Chondrocyte (in vitro differentiated cells): ENCODE results near the gene RPL31. TPM values are rescaled to one million over a fixed set of nuclear protein-coding genes. Genes with fewer than 3 reads are reported as not detected.
A peak's percentile ranks its signal among the peaks of the same experiment; 100 is the strongest.

ENCODE experiments used
- DNase-seq: peaks from one replicate; pipeline ENCODE4 v3.0.0; 2021; ENCODE audit warnings: mixed read lengths, low spot score
- H3K27ac Mint-ChIP-seq: one replicate; pipeline ENCODE4 v1.8.0; 2021; ENCODE audit warnings: mild to moderate bottlenecking, moderate library complexity, mixed read lengths; ENCODE audit not compliant: unreplicated experiment
- H3K27me3 Mint-ChIP-seq: 2 replicates; pipeline ENCODE4 v1.8.0; 2021; ENCODE audit warnings: low read depth, mixed read lengths
- H3K36me3 Mint-ChIP-seq: 2 replicates; pipeline ENCODE4 v1.8.0; 2021; ENCODE audit warnings: low read depth, mixed read lengths
- H3K4me1 Mint-ChIP-seq: 2 replicates; pipeline ENCODE4 v1.8.0; 2021; ENCODE audit warnings: low read depth, mild to moderate bottlenecking, mixed read lengths
- H3K4me3 Mint-ChIP-seq: one replicate; pipeline ENCODE4 v1.8.0; 2021; ENCODE audit warnings: mild to moderate bottlenecking, moderate library complexity, mixed read lengths; ENCODE audit not compliant: unreplicated experiment
- H3K9me3 Mint-ChIP-seq: 2 replicates; pipeline ENCODE4 v1.8.0; 2021; ENCODE audit warnings: low read depth, mixed read lengths
- CTCF ChIP-seq: fragments of 200-600 bp; sonication (generic); IDR thresholded peaks from 2 replicates; pipeline ENCODE4 v1.5.0; 2021; ENCODE audit warnings: antibody characterized with exemption, mild to moderate bottlenecking, moderate library complexity
- total RNA-seq: library from RNA; stranded (reverse); gene quantifications from 3 replicates; pipeline ENCODE4 v1.2.1, GENCODE V29; 2021

RPL31 gene
- total RNA-seq, 1 donor from 2014 or later = 951 TPM

GRCh38 chr2:100956081-100956480 is 46.0 kb upstream of the RPL31 start:
- peaks cover 4% of the 10 kb centered on the region for H3K36me3 Mint-ChIP-seq
- H3K27me3 Mint-ChIP-seq = no peaks in the 10 kb centered on the region
- TF ChIP-seq CTCF = no peak
- no peak overlapping the region for H3K27ac Mint-ChIP-seq
- H3K9me3 Mint-ChIP-seq = no peaks in the 10 kb centered on the region
- no peak for DNase-seq
- H3K4me1 Mint-ChIP-seq = peaks cover 16% of the 10 kb centered on the region
- no peak overlapping the region for H3K4me3 Mint-ChIP-seq

GRCh38 chr2:100957996-100958653 is 44.0 kb upstream of the RPL31 start:
- H3K27me3 Mint-ChIP-seq = no peaks in the 10 kb centered on the region
- TF ChIP-seq CTCF = no peak

GRCh38 chr2:100959225-100959880 is 42.7 kb upstream of the RPL31 start:
- Mint-ChIP-seq H3K4me3 (no peak overlapping the region), H3K36me3 (peaks cover 7% of the 10 kb centered on the region), H3K27me3 (no peaks in the 10 kb centered on the region), H3K27ac (peak overlapping the region; percentile 32), H3K4me1 (peaks cover 16% of the 10 kb centered on the region), H3K9me3 (no peaks in the 10 kb centered on the region)
- no peak for DNase-seq
- TF ChIP-seq CTCF = no peak

More at GRCh38 chr2:100957996-100958653, 44.0 kb upstream of the RPL31 start:
- no peaks in the 10 kb centered on the region for H3K9me3 Mint-ChIP-seq
- no peak overlapping the region for H3K4me3 Mint-ChIP-seq
- peaks cover 16% of the 10 kb centered on the region for H3K4me1 Mint-ChIP-seq
- DNase-seq = no peak
- H3K27ac Mint-ChIP-seq = peak overlapping the region; percentile 82
- peaks cover 7% of the 10 kb centered on the region for H3K36me3 Mint-ChIP-seq

- H3K4me3 Mint-ChIP-seq = no peak overlapping the region
- no peak overlapping the region for H3K27ac Mint-ChIP-seq
- TF ChIP-seq CTCF = no peak
- H3K27me3 Mint-ChIP-seq = no peaks in the 10 kb centered on the region
- no peak for DNase-seq
- no peaks in the 10 kb centered on the region for H3K9me3 Mint-ChIP-seq
- H3K36me3 Mint-ChIP-seq = peaks cover 7% of the 10 kb centered on the region
- peaks cover 16% of the 10 kb centered on the region for H3K4me1 Mint-ChIP-seq
Observed at GRCh38 chr2:100960688-100961087, 41.4 kb upstream of the RPL31 start.

- TF ChIP-seq CTCF = no peak
- no peaks in the 10 kb centered on the region for H3K27me3 Mint-ChIP-seq
- H3K4me1 Mint-ChIP-seq = peaks cover 16% of the 10 kb centered on the region
- H3K9me3 Mint-ChIP-seq = no peaks in the 10 kb centered on the region
- peaks cover 10% of the 10 kb centered on the region for H3K36me3 Mint-ChIP-seq
- no peak overlapping the region for H3K27ac Mint-ChIP-seq
- no peak overlapping the region for H3K4me3 Mint-ChIP-seq
- no peak for DNase-seq
Observed at GRCh38 chr2:100962366-100963025, 39.6 kb upstream of the RPL31 start.
